Neural cell (in vitro differentiated cells): ENCODE results near the gene IP6K1. TPM values are rescaled to one million over a fixed set of nuclear protein-coding genes. Genes with fewer than 3 reads are reported as not detected.
A peak's percentile ranks its signal among the peaks of the same experiment; 100 is the strongest.

ENCODE experiments used
- H2AFZ ChIP-seq: fragments of 200-600, 300-800 bp; sonication (generic), shearing (Covaris generic); 2 replicates; pipeline ENCODE4 v1.6.0; 2014; ENCODE audit warnings: low read depth, mild to moderate bottlenecking, antibody characterized with exemption, low read length, moderate library complexity
- H3F3A ChIP-seq: fragments of 200-600 bp; shearing (Covaris generic); 2 replicates; pipeline ENCODE4 v1.6.1; 2016; ENCODE audit warnings: mild to moderate bottlenecking, moderate library complexity, mixed read lengths, antibody characterized with exemption, low read length; ENCODE audit not compliant: insufficient read depth, poor library complexity, severe bottlenecking
- H3K27ac ChIP-seq: fragments of 200-600, 300-800 bp; sonication (generic), shearing (Covaris generic); 2 replicates; pipeline ENCODE4 v1.5.1; 2014; ENCODE audit warnings: mild to moderate bottlenecking, low read length, moderate library complexity
- H3K27me3 ChIP-seq: fragments of 300-800, 200-600 bp; sonication (generic), shearing (Covaris generic); 2 replicates; pipeline ENCODE4 v1.6.0; 2014; ENCODE audit warnings: mild to moderate bottlenecking, low read depth, low read length, moderate library complexity; ENCODE audit not compliant: insufficient read depth
- H3K36me3 ChIP-seq: fragments of 300-800, 200-600 bp; sonication (generic), shearing (Covaris generic); 2 replicates; pipeline ENCODE4 v1.5.1; 2014; ENCODE audit warnings: mild to moderate bottlenecking, antibody characterized with exemption, low read length, moderate library complexity; ENCODE audit not compliant: insufficient read depth
- H3K4me2 ChIP-seq: fragments of 300-800, 200-600 bp; sonication (generic), shearing (Covaris generic); 2 replicates; pipeline ENCODE4 v1.6.0; 2014; ENCODE audit warnings: mild to moderate bottlenecking, low read length
- H3K4me3 ChIP-seq: fragments of 300-800, 200-600 bp; sonication (generic), shearing (Covaris generic); 2 replicates; pipeline ENCODE4 v1.5.1; 2014; ENCODE audit warnings: mild to moderate bottlenecking, low read length, moderate library complexity
- H3K79me2 ChIP-seq: fragments of 200-600 bp; shearing (Covaris generic); replicated peaks from 2 replicates; pipeline ENCODE4 v1.6.0; 2014; ENCODE audit warnings: mild to moderate bottlenecking, low read length, moderate library complexity; ENCODE audit not compliant: insufficient read depth
- H3K9ac ChIP-seq: fragments of 300-800, 200-600 bp; sonication (generic), shearing (Covaris generic); 2 replicates; pipeline ENCODE4 v1.6.1; 2016; ENCODE audit warnings: mild to moderate bottlenecking, low read length, mixed read lengths
- H3K9me2 ChIP-seq: fragments of 200-600 bp; shearing (Covaris generic); 2 replicates; pipeline ENCODE4 v1.6.1; 2016; ENCODE audit warnings: mild to moderate bottlenecking, low read length, mixed read lengths; ENCODE audit not compliant: insufficient read depth
- H3K9me3 ChIP-seq: fragments of 200-600, 300-800 bp; sonication (generic), shearing (Covaris generic); 2 replicates; pipeline ENCODE4 v1.6.1; 2016; ENCODE audit warnings: mild to moderate bottlenecking, mixed run types, low read length, moderate library complexity, mixed read lengths
- H4K20me1 ChIP-seq: fragments of 200-600 bp; shearing (Covaris generic); 2 replicates; pipeline ENCODE4 v1.6.1; 2016; ENCODE audit warnings: mild to moderate bottlenecking, mixed run types; ENCODE audit not compliant: insufficient read depth
- EP300 ChIP-seq: fragments of 450-650 bp; conservative IDR thresholded peaks from 2 replicates; pipeline ENCODE4 v1.6.1; 2014; ENCODE audit warnings: antibody characterized with exemption, mild to moderate bottlenecking, moderate library complexity; ENCODE audit not compliant: poor library complexity, severe bottlenecking
- EZH2 ChIP-seq: fragments of 200-600, 300-800 bp; shearing (Covaris generic), sonication (generic); IDR thresholded peaks from 2 replicates; pipeline ENCODE4 v1.6.1; 2014; ENCODE audit warnings: antibody characterized with exemption, low read length, borderline replicate concordance, mild to moderate bottlenecking; ENCODE audit not compliant: insufficient read depth, poor library complexity, severe bottlenecking
- MXI1 ChIP-seq: fragments of 450-650 bp; conservative IDR thresholded peaks from 2 replicates; pipeline ENCODE4 v1.6.1; 2014; ENCODE audit warnings: antibody characterized with exemption, mild to moderate bottlenecking; ENCODE audit not compliant: poor library complexity, severe bottlenecking
- POLR2AphosphoS5 ChIP-seq: IDR thresholded peaks from 2 replicates; pipeline ENCODE4 v1.6.1; 2012
- RAD21 ChIP-seq: fragments of 450-650 bp; conservative IDR thresholded peaks from 2 replicates; pipeline ENCODE4 v1.6.1; 2014; ENCODE audit warnings: antibody characterized with exemption, mild to moderate bottlenecking, moderate library complexity
- SMC3 ChIP-seq: fragments of 450-650 bp; conservative IDR thresholded peaks from 2 replicates; pipeline ENCODE4 v1.6.1; 2014; ENCODE audit warnings: antibody characterized with exemption, mild to moderate bottlenecking, moderate library complexity; ENCODE audit not compliant: poor library complexity
- polyA plus RNA-seq: library from polyadenylated mRNA; depleted of rRNA; stranded (reverse); fragments of >200 nt; gene quantifications from 2 replicates; pipeline ENCODE4 v1.2.3, GENCODE V29; 2014
- TF ChIP-seq, protein P1 (sequence below): IDR thresholded peaks from 2 replicates; pipeline ENCODE4 v1.6.1; 2012; ENCODE audit warnings: borderline replicate concordance
- TF ChIP-seq, protein P2 (sequence below): fragments of 450-650 bp; IDR thresholded peaks from 2 replicates; pipeline ENCODE4 v1.5.1; 2014; ENCODE audit warnings: antibody characterized with exemption, mild to moderate bottlenecking, moderate library complexity; ENCODE audit not compliant: poor library complexity, severe bottlenecking

The IP6K1 gene
- polyA plus RNA-seq, 1 donor from 2014 or later = 52.7 TPM

DNA sequence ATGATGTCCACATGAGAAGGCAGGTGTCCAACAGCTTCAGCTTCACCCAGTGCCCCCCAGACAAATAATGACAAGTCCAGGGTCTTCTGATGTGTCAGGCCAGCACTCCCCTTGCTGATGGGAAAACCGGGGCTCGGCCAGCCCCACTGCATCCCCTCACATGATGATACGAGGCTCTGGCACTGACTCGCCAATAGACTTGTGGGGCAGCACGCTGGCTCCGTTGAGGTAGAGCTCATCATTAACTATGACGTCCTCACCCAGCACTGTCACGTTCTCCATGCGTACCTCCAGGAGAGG is 64.8 kb downstream of the IP6K1 start:
- no peak overlapping the region for H3K4me2 ChIP-seq
- H3K4me3 ChIP-seq = no peak overlapping the region
- H3F3A ChIP-seq = no peaks in the 10 kb centered on the region
- no peaks in the 10 kb centered on the region for H4K20me1 ChIP-seq
- H3K27ac ChIP-seq = no peak overlapping the region
- H3K9me3 ChIP-seq = no peaks in the 10 kb centered on the region
- no peaks in the 10 kb centered on the region for H3K79me2 ChIP-seq
- TF ChIP-seq, protein P1, sequence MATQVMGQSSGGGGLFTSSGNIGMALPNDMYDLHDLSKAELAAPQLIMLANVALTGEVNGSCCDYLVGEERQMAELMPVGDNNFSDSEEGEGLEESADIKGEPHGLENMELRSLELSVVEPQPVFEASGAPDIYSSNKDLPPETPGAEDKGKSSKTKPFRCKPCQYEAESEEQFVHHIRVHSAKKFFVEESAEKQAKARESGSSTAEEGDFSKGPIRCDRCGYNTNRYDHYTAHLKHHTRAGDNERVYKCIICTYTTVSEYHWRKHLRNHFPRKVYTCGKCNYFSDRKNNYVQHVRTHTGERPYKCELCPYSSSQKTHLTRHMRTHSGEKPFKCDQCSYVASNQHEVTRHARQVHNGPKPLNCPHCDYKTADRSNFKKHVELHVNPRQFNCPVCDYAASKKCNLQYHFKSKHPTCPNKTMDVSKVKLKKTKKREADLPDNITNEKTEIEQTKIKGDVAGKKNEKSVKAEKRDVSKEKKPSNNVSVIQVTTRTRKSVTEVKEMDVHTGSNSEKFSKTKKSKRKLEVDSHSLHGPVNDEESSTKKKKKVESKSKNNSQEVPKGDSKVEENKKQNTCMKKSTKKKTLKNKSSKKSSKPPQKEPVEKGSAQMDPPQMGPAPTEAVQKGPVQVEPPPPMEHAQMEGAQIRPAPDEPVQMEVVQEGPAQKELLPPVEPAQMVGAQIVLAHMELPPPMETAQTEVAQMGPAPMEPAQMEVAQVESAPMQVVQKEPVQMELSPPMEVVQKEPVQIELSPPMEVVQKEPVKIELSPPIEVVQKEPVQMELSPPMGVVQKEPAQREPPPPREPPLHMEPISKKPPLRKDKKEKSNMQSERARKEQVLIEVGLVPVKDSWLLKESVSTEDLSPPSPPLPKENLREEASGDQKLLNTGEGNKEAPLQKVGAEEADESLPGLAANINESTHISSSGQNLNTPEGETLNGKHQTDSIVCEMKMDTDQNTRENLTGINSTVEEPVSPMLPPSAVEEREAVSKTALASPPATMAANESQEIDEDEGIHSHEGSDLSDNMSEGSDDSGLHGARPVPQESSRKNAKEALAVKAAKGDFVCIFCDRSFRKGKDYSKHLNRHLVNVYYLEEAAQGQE = no peak
- TF ChIP-seq POLR2AphosphoS5 = no peak
- TF ChIP-seq MXI1 = no peak
- TF ChIP-seq EZH2 = no peak
- H2AFZ ChIP-seq = no peak overlapping the region
- no peak overlapping the region for H3K9ac ChIP-seq
- H3K36me3 ChIP-seq = no peaks in the 10 kb centered on the region
- H3K27me3 ChIP-seq = no peaks in the 10 kb centered on the region
- no peaks in the 10 kb centered on the region for H3K9me2 ChIP-seq

DNA sequence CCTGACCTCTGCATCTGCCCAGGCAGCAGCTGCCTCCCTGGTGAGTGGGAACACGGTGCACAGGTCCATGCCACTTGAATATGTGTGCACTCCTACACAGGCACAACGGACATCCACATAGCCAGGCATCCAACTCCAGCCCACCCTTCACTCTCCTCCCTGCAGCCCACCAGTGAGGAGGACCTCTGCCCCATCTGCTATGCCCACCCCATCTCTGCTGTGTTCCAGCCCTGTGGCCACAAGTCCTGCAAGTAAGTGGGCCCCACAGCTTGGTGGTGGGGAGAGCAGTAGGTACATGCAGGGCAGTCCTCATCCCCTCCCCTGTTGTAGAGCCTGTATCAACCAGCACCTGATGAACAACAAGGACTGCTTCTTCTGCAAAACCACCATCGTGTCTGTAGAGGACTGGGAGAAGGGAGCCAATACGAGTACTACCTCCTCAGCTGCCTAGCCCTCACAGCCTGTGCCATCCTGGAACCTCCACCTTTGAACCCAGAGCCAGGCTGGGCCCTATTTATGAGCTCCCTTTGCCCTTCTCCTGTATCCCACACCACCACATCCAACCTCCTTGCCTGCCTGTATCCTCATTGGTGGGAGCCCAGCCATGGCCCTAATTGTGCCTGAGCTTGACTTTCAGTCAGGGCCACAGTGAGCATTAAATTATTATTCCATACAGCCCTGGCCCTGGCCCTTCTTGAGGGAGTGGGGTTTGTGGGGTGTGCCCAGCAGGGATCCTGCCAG is 65.3 kb downstream of the IP6K1 start:
- Histone ChIP-seq H3F3A (no peaks in the 10 kb centered on the region), H3K9me3 (no peaks in the 10 kb centered on the region), H3K27ac (no peak overlapping the region), H3K4me3 (no peak overlapping the region), H3K27me3 (no peaks in the 10 kb centered on the region), H3K79me2 (no peaks in the 10 kb centered on the region), H3K9me2 (no peaks in the 10 kb centered on the region), H4K20me1 (no peaks in the 10 kb centered on the region), H3K36me3 (peaks cover 3% of the 10 kb centered on the region), H2AFZ (no peak overlapping the region), H3K9ac (no peak overlapping the region), H3K4me2 (no peak overlapping the region)
- TF ChIP-seq SMC3 (no peak), POLR2AphosphoS5 (peak; percentile 6)

DNA sequence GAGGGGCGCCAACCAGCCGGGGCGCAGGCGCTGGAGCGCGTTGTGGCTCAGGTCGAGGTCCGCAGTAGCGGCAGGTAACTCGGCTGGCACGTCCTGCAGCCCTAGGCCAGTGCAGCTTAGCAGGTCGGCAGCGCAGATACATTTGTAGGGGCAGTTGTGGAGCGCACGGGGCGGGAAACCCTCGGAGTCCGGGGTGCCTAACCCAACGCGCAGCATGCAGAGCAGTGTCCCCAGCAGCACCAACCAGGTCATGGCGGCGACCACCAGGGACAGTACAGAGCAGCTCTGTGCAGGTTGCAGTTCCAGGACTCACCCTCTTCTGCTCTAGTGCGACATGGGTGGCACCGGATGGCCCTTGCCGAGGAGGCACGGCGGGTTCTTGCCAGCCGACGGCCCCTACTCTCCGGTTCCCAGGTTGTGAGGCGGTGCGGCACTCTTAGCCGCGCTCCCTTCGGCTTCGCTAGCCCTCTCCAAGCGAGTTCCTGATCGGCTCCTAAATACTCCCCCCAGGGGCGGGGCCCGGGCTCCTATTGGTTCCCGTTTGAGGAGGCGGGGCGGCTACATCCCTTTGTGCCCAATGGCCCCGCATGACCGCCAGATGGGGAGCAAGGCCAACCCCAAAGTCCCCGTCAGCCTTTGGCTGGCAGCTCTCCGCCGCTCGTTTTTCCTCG is 67.0 kb downstream of the IP6K1 start, which contains the start of gene AMIGO3:
AMIGO3 (minus strand) TSS at position 471 of the 671 bp plus-strand sequence; CDS start at position 252, 219 bp downstream.
- Histone ChIP-seq H3F3A (no peaks in the 10 kb centered on the region), H3K4me2 (peak within 1 kb of the TSS; percentile 41), H4K20me1 (no peaks in the 10 kb centered on the region), H3K27me3 (no peaks in the 10 kb centered on the region), H3K9ac (peak within 1 kb of the TSS; percentile 30), H3K79me2 (no peaks in the 10 kb centered on the region), H3K9me2 (no peaks in the 10 kb centered on the region), H3K4me3 (peak within 1 kb of the TSS; percentile 72), H2AFZ (no peak within 1 kb of the TSS), H3K9me3 (no peaks in the 10 kb centered on the region), H3K36me3 (peaks cover 3% of the 10 kb centered on the region), H3K27ac (peak within 1 kb of the TSS; percentile 28)
- TF ChIP-seq MXI1 = peak; percentile 53
- peak; percentile 67 for TF ChIP-seq POLR2AphosphoS5
- peak; percentile 54 for TF ChIP-seq SMC3
- peak; percentile 55 for TF ChIP-seq RAD21
- TF ChIP-seq, protein P2, sequence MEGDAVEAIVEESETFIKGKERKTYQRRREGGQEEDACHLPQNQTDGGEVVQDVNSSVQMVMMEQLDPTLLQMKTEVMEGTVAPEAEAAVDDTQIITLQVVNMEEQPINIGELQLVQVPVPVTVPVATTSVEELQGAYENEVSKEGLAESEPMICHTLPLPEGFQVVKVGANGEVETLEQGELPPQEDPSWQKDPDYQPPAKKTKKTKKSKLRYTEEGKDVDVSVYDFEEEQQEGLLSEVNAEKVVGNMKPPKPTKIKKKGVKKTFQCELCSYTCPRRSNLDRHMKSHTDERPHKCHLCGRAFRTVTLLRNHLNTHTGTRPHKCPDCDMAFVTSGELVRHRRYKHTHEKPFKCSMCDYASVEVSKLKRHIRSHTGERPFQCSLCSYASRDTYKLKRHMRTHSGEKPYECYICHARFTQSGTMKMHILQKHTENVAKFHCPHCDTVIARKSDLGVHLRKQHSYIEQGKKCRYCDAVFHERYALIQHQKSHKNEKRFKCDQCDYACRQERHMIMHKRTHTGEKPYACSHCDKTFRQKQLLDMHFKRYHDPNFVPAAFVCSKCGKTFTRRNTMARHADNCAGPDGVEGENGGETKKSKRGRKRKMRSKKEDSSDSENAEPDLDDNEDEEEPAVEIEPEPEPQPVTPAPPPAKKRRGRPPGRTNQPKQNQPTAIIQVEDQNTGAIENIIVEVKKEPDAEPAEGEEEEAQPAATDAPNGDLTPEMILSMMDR = peak; percentile 95
- TF ChIP-seq EP300 = no peak
- no peak for TF ChIP-seq EZH2
- TF ChIP-seq, protein P1 = no peak
